OCI-LY1 (cell line): ENCODE results near the gene PCNT.

ENCODE experiments used
- CTCF ChIP-seq: fragments of 200-600 bp; sonication (generic), shearing (Covaris generic); IDR thresholded peaks from 2 replicates; pipeline ENCODE4 v1.5.1; 2017; ENCODE audit warnings: mild to moderate bottlenecking, antibody characterized with exemption, low read length, moderate library complexity, mixed read lengths
- EZH2 ChIP-seq: fragments of 200-600 bp; sonication (generic), shearing (Covaris generic); IDR thresholded peaks from 2 replicates; pipeline ENCODE4 v1.8.0; 2017; ENCODE audit warnings: borderline replicate concordance, mixed run types, mild to moderate bottlenecking, antibody characterized with exemption, low read length, moderate library complexity, mixed read lengths

DNA sequence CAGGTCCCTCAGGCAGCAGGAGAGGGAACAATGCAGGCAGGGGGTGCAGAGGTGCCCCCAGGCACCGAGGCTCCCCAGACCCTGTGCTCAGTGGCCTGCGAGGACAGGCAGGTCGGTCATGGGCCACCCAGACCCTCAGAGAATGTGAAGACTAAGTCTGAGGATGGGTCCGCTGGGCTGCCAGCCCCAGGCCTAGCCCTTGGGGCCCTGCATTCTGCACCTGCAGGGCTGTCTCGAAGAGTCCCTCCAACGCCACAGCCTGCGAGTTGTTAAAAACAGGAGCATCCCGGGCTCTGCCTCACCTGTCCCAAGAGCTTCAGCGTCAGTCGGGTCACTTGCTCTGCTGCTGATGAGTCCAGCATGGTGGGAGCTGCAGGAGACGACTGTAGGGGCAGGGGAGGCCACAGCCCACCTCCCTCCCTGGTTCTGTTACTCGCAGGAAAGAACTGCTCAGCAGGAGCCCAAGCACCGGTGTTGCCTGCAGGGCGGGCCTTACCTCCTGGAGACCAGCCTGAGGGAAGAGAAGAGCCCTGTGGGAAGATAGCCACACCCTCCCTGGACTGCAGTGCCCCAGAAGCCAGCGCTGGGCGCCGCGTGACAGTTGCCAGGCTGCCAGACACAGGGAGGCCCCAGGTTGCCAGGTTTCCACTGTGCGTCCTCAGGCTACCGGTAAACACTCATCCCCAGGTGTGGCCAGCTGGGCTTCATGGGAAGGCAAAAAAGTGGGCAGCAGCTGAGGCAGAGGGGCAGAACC, 6.1 kb upstream of the PCNT start:
- TF ChIP-seq CTCF (no peak), EZH2 (no peak)
